HepG2 (cell line): ENCODE measurements around the gene SMCHD1. TPM values are rescaled to one million over a fixed set of nuclear protein-coding genes. Genes with fewer than 3 reads are reported as not detected.

ENCODE experiments used
- ATAC-seq: fragments of 200-7000 bp; cut with Tn5 transposase; 3 replicates; pipeline ENCODE4 v1.9.1; 2020; ENCODE audit warnings: mild to moderate bottlenecking, moderate library complexity
- BruUV-seq: library from RNA; stranded (reverse); fragments of 400-500 nt; replicated peaks from 2 replicates; lab custom pipeline; 2021; lab: Mats Ljungman, UMichigan
- CTCF ChIA-PET: fragments of 300-600 bp; formaldehyde crosslinking; extraction: SDS; loops from one replicate; lab custom pipeline; 2021; ENCODE audit warnings: low total read pairs, inconsistent platforms, low intra/inter-chr PET ratio; lab: Yijun Ruan, JAX
- POLR2A ChIA-PET: fragments of 350-600 bp; sonication (Branson Sonifier 250); formaldehyde crosslinking; loops from one replicate; lab custom pipeline; 2020; ENCODE audit warnings: antibody characterized with exemption, inconsistent platforms; lab: Yijun Ruan, JAX
- DNase-seq: peaks from one replicate; pipeline ENCODE4 v3.0.0-alpha.2; 2015; ENCODE audit warnings: low spot score
- FAIRE-seq: peaks from 3 replicates; lab custom pipeline; 2011; peaks lifted over from hg19 to GRCh38; lab: Jason Lieb, UNC
- H2AFZ ChIP-seq: one replicate; pipeline ENCODE4 v1.6.1; 2011; ENCODE audit warnings: low read length, inconsistent platforms
- H3K27ac ChIP-seq: fragments of 300-600 bp; 3 replicates; pipeline ENCODE4 v1.8.0; 2011; ENCODE audit warnings: mixed run types, mild to moderate bottlenecking, mixed read lengths, low read length, inconsistent platforms; ENCODE audit not compliant: insufficient read depth; ENCODE audit errors: extremely low read length
- H3K27me3 ChIP-seq, 2 experiments: fragments of 200-600 bp in 1 of 2; 2 replicates in 1 of 2; 3 replicates in 1 of 2; pipeline versions ENCODE4 v1.6.0 to v1.8.0; 2011; ENCODE audit warnings: low read length in 2 of 2, mild to moderate bottlenecking in 2 of 2, moderate library complexity in 2 of 2, inconsistent platforms in 1 of 2; ENCODE audit not compliant: insufficient read depth in 2 of 2, control insufficient read depth in 1 of 2
- H3K36me3 ChIP-seq, 2 experiments: fragments of 200-600 bp in 1 of 2; replicated peaks in 1 of 2; 2 replicates in 1 of 2; 3 replicates in 1 of 2; pipeline versions ENCODE4 v1.5.1 to v1.8.0; 2011; ENCODE audit warnings: low read length in 2 of 2, inconsistent platforms in 1 of 2; ENCODE audit not compliant: insufficient read depth in 2 of 2, control insufficient read depth in 1 of 2
- H3K4me1 ChIP-seq: 2 replicates; pipeline ENCODE4 v1.5.1; 2012; ENCODE audit warnings: low read length, inconsistent platforms; ENCODE audit not compliant: insufficient read depth
- H3K4me2 ChIP-seq: 2 replicates; pipeline ENCODE4 v1.6.0; 2011; ENCODE audit warnings: low read depth, low read length, inconsistent platforms
- H3K4me3 ChIP-seq, 3 experiments: fragments of 200-600 bp in 1 of 3; sonication (generic), shearing (Covaris generic) in 1 of 3; replicated peaks in 1 of 3; 2 replicates each; pipeline ENCODE4 v1.5.1; 2011 to 2016; ENCODE audit warnings: low read length in 3 of 3, inconsistent platforms in 2 of 3, low read depth in 2 of 3, mild to moderate bottlenecking in 2 of 3, control low read depth in 1 of 3, mixed read lengths in 1 of 3; ENCODE audit not compliant: insufficient read depth in 1 of 3
- H3K79me2 ChIP-seq: one replicate; pipeline ENCODE4 v1.6.1; 2011; ENCODE audit warnings: low read length, inconsistent platforms; ENCODE audit not compliant: insufficient read depth
- H3K9ac ChIP-seq: 2 replicates; pipeline ENCODE4 v1.6.0; 2011; ENCODE audit warnings: mild to moderate bottlenecking, low read depth, low read length, inconsistent platforms; ENCODE audit not compliant: insufficient read depth
- H3K9me3 ChIP-seq: 2 replicates; pipeline ENCODE4 v1.5.1; 2012; ENCODE audit warnings: mild to moderate bottlenecking, low read length
- H4K20me1 ChIP-seq: 2 replicates; pipeline ENCODE4 v1.6.0; 2011; ENCODE audit warnings: inconsistent platforms, mild to moderate bottlenecking, low read length, moderate library complexity; ENCODE audit not compliant: insufficient read depth
- CC2D1A ChIP-seq: sonication (generic); formaldehyde crosslinking; IDR thresholded peaks from 2 replicates; pipeline ENCODE4 v1.8.1; 2023; ENCODE audit warnings: mild to moderate bottlenecking, missing genetic modification reagents
- HIVEP1 ChIP-seq: sonication (generic); formaldehyde crosslinking; IDR thresholded peaks from 2 replicates; pipeline ENCODE4 v1.4.0; 2020; ENCODE audit warnings: mild to moderate bottlenecking, missing genetic modification reagents
- HOXD1 ChIP-seq: sonication (generic); formaldehyde crosslinking; IDR thresholded peaks from 2 replicates; pipeline ENCODE4 v1.5.0; 2020; ENCODE audit warnings: missing genetic modification reagents
- MIXL1 ChIP-seq: IDR thresholded peaks from 2 replicates; pipeline ENCODE4 v1.6.1; 2016
- PHF20 ChIP-seq: sonication (generic); formaldehyde crosslinking; IDR thresholded peaks from 2 replicates; pipeline ENCODE4 v1.5.0; 2020; ENCODE audit warnings: mild to moderate bottlenecking, missing genetic modification reagents
- RFXAP ChIP-seq: sonication (generic); formaldehyde crosslinking; IDR thresholded peaks from 2 replicates; pipeline ENCODE4 v1.4.0; 2020; ENCODE audit warnings: missing genetic modification reagents, borderline replicate concordance
- YY1 ChIP-seq: IDR thresholded peaks from 2 replicates; pipeline ENCODE4 v1.6.1; 2011; ENCODE audit warnings: low read length, low read depth, moderate library complexity, mild to moderate bottlenecking; ENCODE audit not compliant: insufficient read depth, insufficient replicate concordance
- ZNF12 ChIP-seq: sonication (generic); formaldehyde crosslinking; IDR thresholded peaks from 2 replicates; pipeline ENCODE4 v1.5.0; 2020; ENCODE audit warnings: missing genetic modification reagents
- ZNF431 ChIP-seq: sonication (generic); formaldehyde crosslinking; IDR thresholded peaks from 2 replicates; pipeline ENCODE4 v1.9.0; 2022; ENCODE audit warnings: missing genetic modification reagents, low read depth, mild to moderate bottlenecking, borderline replicate concordance
- ZNF432 ChIP-seq: sonication (generic); formaldehyde crosslinking; IDR thresholded peaks from 2 replicates; pipeline ENCODE4 v1.5.0; 2020; ENCODE audit warnings: missing genetic modification reagents, mild to moderate bottlenecking, borderline replicate concordance
- ZNF781 ChIP-seq: sonication (generic); formaldehyde crosslinking; IDR thresholded peaks from 2 replicates; pipeline ENCODE4 v1.5.1; 2020; ENCODE audit warnings: borderline replicate concordance, mild to moderate bottlenecking, missing genetic modification reagents; ENCODE audit errors: not compliant biosample characterization
- in situ Hi-C: cut with HindIII; loops from 2 replicates; pipeline ENCODE4 v1.10.0; 2017; ENCODE audit warnings: low pct_unique_long_range_greater_than_20kb; ENCODE audit not compliant: extremely low pct_ligation_motif_present
- intact Hi-C: fragments of 100-400 bp; cut with micrococcal nuclease; formaldehyde crosslinking; loops from one replicate; pipeline ENCODE4 v1.10.0; 2022; ENCODE audit not compliant: unreplicated experiment
- polyA plus RNA-seq, 8 experiments: library from polyadenylated mRNA; depleted of rRNA in 3 of 8; stranded (reverse) in 7 of 8; unstranded in 1 of 8; fragments of >200 nt; fragmentation: Illumina TruSeq in 4 of 8; extraction: Trizol in 4 of 8; gene quantifications; 2 replicates each; pipeline versions ENCODE4 v1.2.1 to v1.2.3, GENCODE V29; 2011 to 2016; ENCODE audit warnings: low read depth in 4 of 8, missing spikeins in 1 of 8, mixed read lengths in 1 of 8; ENCODE audit not compliant: insufficient read depth in 1 of 8
- total RNA-seq, 5 experiments: library from RNA; depleted of rRNA; stranded (reverse); fragments of >200 nt; fragmentation: Illumina TruSeq; extraction: Trizol; gene quantifications; 2 replicates each; pipeline ENCODE4 v1.2.3, GENCODE V29; 2016; ENCODE audit warnings: low read depth in 1 of 5
- TF ChIP-seq, protein P1 (sequence below): sonication (generic); formaldehyde crosslinking; IDR thresholded peaks from 2 replicates; pipeline ENCODE4 v1.8.0; 2022; ENCODE audit warnings: mild to moderate bottlenecking, missing genetic modification reagents, moderate library complexity
- TF ChIP-seq, protein P2 (sequence below): fragments of 450-650 bp; IDR thresholded peaks from 2 replicates; pipeline ENCODE4 v1.6.1; 2016
- TF ChIP-seq, protein P3 (sequence below): sonication (generic); formaldehyde crosslinking; IDR thresholded peaks from 2 replicates; pipeline ENCODE4 v1.4.0; 2020; ENCODE audit warnings: mild to moderate bottlenecking, missing genetic modification reagents

Gene SMCHD1
- total and polyA plus RNA-seq, 2 of the 13 experiments (the other 11 are each of a cell fraction or from before 2014, with no cell fraction given): 21.4 to 93.6 TPM

DNA sequence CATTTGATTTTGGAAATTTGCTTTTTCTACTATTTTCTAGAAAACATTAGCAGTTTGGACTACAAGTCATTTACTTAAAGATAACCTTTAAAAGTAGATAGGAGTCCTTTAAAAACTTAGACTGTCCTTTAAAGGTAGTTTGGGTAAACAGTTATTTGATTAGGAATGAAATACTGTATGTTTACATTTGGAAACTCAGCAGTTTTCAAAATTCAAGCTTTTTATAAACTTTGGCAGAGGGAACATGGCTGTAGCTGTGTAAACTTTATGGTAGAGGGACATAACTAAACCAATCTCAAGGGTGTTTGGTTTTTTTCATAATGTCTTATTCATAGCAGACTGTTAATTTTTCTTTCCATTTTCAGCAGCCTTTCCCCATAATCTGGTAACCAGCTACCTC lies 90.7 kb downstream of the SMCHD1 start:
- no peak for DNase-seq
- TF ChIP-seq ZNF781 (CRISPR knock-in tag): no peak
- TF ChIP-seq, protein P1, sequence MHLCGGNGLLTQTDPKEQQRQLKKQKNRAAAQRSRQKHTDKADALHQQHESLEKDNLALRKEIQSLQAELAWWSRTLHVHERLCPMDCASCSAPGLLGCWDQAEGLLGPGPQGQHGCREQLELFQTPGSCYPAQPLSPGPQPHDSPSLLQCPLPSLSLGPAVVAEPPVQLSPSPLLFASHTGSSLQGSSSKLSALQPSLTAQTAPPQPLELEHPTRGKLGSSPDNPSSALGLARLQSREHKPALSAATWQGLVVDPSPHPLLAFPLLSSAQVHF (CRISPR knock-in tag): no peak
- no peak for TF ChIP-seq MIXL1
- TF ChIP-seq RFXAP (CRISPR knock-in tag): no peak
- TF ChIP-seq ZNF12 (CRISPR knock-in tag): no peak
- TF ChIP-seq ZNF431: no peak
- TF ChIP-seq ZNF432: no peak
- TF ChIP-seq, protein P2, sequence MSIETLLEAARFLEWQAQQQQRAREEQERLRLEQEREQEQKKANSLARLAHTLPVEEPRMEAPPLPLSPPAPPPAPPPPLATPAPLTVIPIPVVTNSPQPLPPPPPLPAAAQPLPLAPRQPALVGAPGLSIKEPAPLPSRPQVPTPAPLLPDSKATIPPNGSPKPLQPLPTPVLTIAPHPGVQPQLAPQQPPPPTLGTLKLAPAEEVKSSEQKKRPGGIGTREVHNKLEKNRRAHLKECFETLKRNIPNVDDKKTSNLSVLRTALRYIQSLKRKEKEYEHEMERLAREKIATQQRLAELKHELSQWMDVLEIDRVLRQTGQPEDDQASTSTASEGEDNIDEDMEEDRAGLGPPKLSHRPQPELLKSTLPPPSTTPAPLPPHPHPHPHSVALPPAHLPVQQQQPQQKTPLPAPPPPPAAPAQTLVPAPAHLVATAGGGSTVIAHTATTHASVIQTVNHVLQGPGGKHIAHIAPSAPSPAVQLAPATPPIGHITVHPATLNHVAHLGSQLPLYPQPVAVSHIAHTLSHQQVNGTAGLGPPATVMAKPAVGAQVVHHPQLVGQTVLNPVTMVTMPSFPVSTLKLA: no peak
- TF ChIP-seq HOXD1: no peak
- no peak for TF ChIP-seq PHF20
- TF ChIP-seq HIVEP1 (CRISPR knock-in tag): no peak
- TF ChIP-seq CC2D1A (CRISPR knock-in tag): no peak
- TF ChIP-seq YY1: no peak
- TF ChIP-seq, protein P3, sequence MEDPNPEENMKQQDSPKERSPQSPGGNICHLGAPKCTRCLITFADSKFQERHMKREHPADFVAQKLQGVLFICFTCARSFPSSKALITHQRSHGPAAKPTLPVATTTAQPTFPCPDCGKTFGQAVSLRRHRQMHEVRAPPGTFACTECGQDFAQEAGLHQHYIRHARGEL (CRISPR knock-in tag): no peak
- TF ChIP-seq, all 625 proteins: peak for 0
- H3K4me2 ChIP-seq: no peak overlapping the region
- BruUV-seq: no TSS peak
- no peak overlapping the region for H2AFZ ChIP-seq
- ATAC-seq: no peak
- no peaks in the 10 kb centered on the region for H3K9me3 ChIP-seq
- ChIA-PET POLR2A (no interaction called here), CTCF (no interaction called here)
- no peak overlapping the region for H3K27ac ChIP-seq
- intact Hi-C loops: loop anchor here (10.0 kb wide), 1 partner anchor 49 kb away; no protein-coding TSS in a partner anchor
- no peak overlapping the region for H3K4me3 ChIP-seq
- no peaks in the 10 kb centered on the region for H3K4me1 ChIP-seq
- in situ Hi-C loops: no loop called here
- H3K36me3 ChIP-seq: peaks cover 8 to 74% of the 10 kb centered on the region in 2 experiments
- no peaks in the 10 kb centered on the region for H3K79me2 ChIP-seq
- H3K9ac ChIP-seq: no peak overlapping the region
- no peak for FAIRE-seq
- no peaks in the 10 kb centered on the region for H4K20me1 ChIP-seq
- no peaks in the 10 kb centered on the region for H3K27me3 ChIP-seq
